ENCODE measurements around the gene TRPV2.

DNA sequence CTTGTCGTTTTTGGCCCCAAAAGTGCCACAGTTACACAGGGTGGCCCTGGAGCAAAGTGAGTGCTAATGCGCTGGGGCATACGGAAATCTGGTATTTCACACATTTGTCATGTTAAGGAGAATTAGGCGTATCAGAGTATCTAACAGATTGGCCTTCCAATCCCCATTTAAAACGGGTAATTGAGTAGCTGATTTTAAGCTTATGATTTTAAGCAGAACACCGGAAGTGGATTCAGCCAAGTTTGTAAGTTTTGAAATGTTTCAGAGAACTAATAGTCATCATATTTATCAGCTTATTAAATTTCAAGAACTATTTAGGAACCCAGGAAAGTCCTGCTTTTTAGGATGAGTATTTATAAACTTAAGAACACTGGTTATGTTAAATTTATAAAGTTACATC, 57.2 kb downstream of the TRPV2 start:
- no peak for TF ChIP-seq POLR2A (IDR thresholded peaks at IDR 0.05; ENCODE audit: low read length)
- no peak for TF ChIP-seq GATA1 (IDR thresholded peaks at IDR 0.05; ENCODE audit: low read depth, low read length)
